GM23338 (cell line): ENCODE measurements around the gene ERC2. TPM values are rescaled to one million over a fixed set of nuclear protein-coding genes. Genes with fewer than 3 reads are reported as not detected.

Experiments used
- ATAC-seq: fragments of 200-7000 bp; cut with Tn5 transposase; 3 replicates; pipeline ENCODE4 v1.9.1; 2020
- DNase-seq: peaks from one replicate; pipeline ENCODE4 v3.0.0-alpha.2; 2015; ENCODE audit warnings: low spot score
- H2AFZ ChIP-seq: fragments of 200-600 bp; sonication (generic); 2 replicates; pipeline ENCODE4 v1.8.0; 2016; ENCODE audit warnings: antibody characterized with exemption, mild to moderate bottlenecking, moderate library complexity
- H3F3A ChIP-seq: fragments of 200-600 bp; sonication (generic); replicated peaks from 2 replicates; pipeline ENCODE4 v1.8.0; 2017; ENCODE audit warnings: antibody characterized with exemption, mixed run types, low read depth
- H3K27ac ChIP-seq: fragments of 200-600 bp; sonication (generic); 2 replicates; pipeline ENCODE4 v1.6.1; 2016; ENCODE audit warnings: low read depth
- H3K27me3 ChIP-seq: fragments of 200-600 bp; sonication (generic); 2 replicates; pipeline ENCODE4 v1.8.0; 2016; ENCODE audit warnings: mild to moderate bottlenecking, mixed run types, moderate library complexity; ENCODE audit not compliant: insufficient read depth
- H3K36me3 ChIP-seq: fragments of 200-600 bp; sonication (generic); 2 replicates; pipeline ENCODE4 v1.8.0; 2016; ENCODE audit warnings: mild to moderate bottlenecking; ENCODE audit not compliant: insufficient read depth
- H3K4me1 ChIP-seq: fragments of 200-600 bp; sonication (generic); 2 replicates; pipeline ENCODE4 v1.8.0; 2016; ENCODE audit warnings: mild to moderate bottlenecking, moderate library complexity; ENCODE audit not compliant: insufficient read depth
- H3K4me2 ChIP-seq: fragments of 200-600 bp; sonication (generic); 2 replicates; pipeline ENCODE4 v1.7.1; 2017; ENCODE audit warnings: mixed run types
- H3K4me3 ChIP-seq: fragments of 200-600 bp; sonication (generic); 2 replicates; pipeline ENCODE4 v1.6.1; 2016; ENCODE audit warnings: mixed run types
- H3K79me2 ChIP-seq: fragments of 200-600 bp; sonication (generic); replicated peaks from 2 replicates; pipeline ENCODE4 v1.8.0; 2017; ENCODE audit warnings: mild to moderate bottlenecking; ENCODE audit not compliant: insufficient read depth
- H3K9me2 ChIP-seq: fragments of 200-600 bp; sonication (generic); 2 replicates; pipeline ENCODE4 v1.8.0; 2017; ENCODE audit not compliant: insufficient read depth
- H4K20me1 ChIP-seq: fragments of 200-600 bp; sonication (generic); replicated peaks from 2 replicates; pipeline ENCODE4 v1.8.0; 2017; ENCODE audit warnings: mild to moderate bottlenecking; ENCODE audit not compliant: insufficient read depth
- H3K27ac Mint-ChIP-seq: 2 replicates; pipeline ENCODE4 v1.8.0; 2020; ENCODE audit warnings: inconsistent platforms, mild to moderate bottlenecking, moderate library complexity, mixed read lengths
- H3K27me3 Mint-ChIP-seq: 3 replicates; pipeline ENCODE4 v1.8.0; 2022; ENCODE audit warnings: low read depth, mild to moderate bottlenecking, moderate library complexity, mixed read lengths, inconsistent platforms; ENCODE audit not compliant: insufficient read depth, poor library complexity
- H3K36me3 Mint-ChIP-seq: 3 replicates; pipeline ENCODE4 v1.8.0; 2021; ENCODE audit warnings: low read depth, mild to moderate bottlenecking, inconsistent platforms, moderate library complexity, mixed read lengths
- H3K4me1 Mint-ChIP-seq: 3 replicates; pipeline ENCODE4 v1.8.0; 2020; ENCODE audit warnings: mild to moderate bottlenecking, inconsistent platforms, mixed read lengths
- H3K4me3 Mint-ChIP-seq: 3 replicates; pipeline ENCODE4 v1.8.0; 2021; ENCODE audit warnings: moderate library complexity, mild to moderate bottlenecking, inconsistent platforms, mixed read lengths
- H3K9me3 Mint-ChIP-seq: 3 replicates; pipeline ENCODE4 v1.8.0; 2020; ENCODE audit warnings: moderate library complexity, mild to moderate bottlenecking, inconsistent platforms, mixed read lengths
- CREB1 ChIP-seq: fragments of 250-450 bp; sonication (Bioruptor Pico); IDR thresholded peaks from 2 replicates; pipeline ENCODE4 v1.5.0; 2020; ENCODE audit warnings: low read depth, mild to moderate bottlenecking, moderate library complexity
- CTCF ChIP-seq, 2 experiments: fragments of 200-600 bp in 1 of 2; sonication (generic) in 1 of 2; conservative IDR thresholded peaks; 2 replicates each; pipeline versions ENCODE4 v1.5.1 to v1.6.1; 2016 to 2017; ENCODE audit warnings: antibody characterized with exemption in 2 of 2, low read depth in 2 of 2, mild to moderate bottlenecking in 2 of 2, moderate library complexity in 1 of 2
- EZH2 ChIP-seq: fragments of 200-600 bp; sonication (generic); IDR thresholded peaks from one replicate; pipeline ENCODE4 v1.8.0; 2017; ENCODE audit warnings: antibody characterized with exemption, mild to moderate bottlenecking, low read depth; ENCODE audit not compliant: unreplicated experiment
- EZH2phosphoT487 ChIP-seq: fragments of 200-600 bp; sonication (generic); IDR thresholded peaks from one replicate; pipeline ENCODE4 v1.8.1; 2018; ENCODE audit warnings: antibody characterized with exemption; ENCODE audit not compliant: unreplicated experiment
- JUNB ChIP-seq: IDR thresholded peaks from one replicate; pipeline ENCODE4 v1.6.1; 2016; ENCODE audit warnings: antibody characterized with exemption; ENCODE audit not compliant: unreplicated experiment
- NANOG ChIP-seq: IDR thresholded peaks from 2 replicates; pipeline ENCODE4 v1.6.1; 2016; ENCODE audit warnings: antibody characterized with exemption, borderline replicate concordance
- POLR2AphosphoS5 ChIP-seq: IDR thresholded peaks from 2 replicates; pipeline ENCODE4 v1.6.1; 2016; ENCODE audit warnings: antibody characterized with exemption, low read depth
- REST ChIP-seq: IDR thresholded peaks from one replicate; pipeline ENCODE4 v1.6.1; 2018; ENCODE audit warnings: antibody characterized with exemption; ENCODE audit not compliant: unreplicated experiment
- STAT1 ChIP-seq: IDR thresholded peaks from one replicate; pipeline ENCODE4 v1.6.1; 2016; ENCODE audit warnings: antibody characterized with exemption; ENCODE audit not compliant: unreplicated experiment
- ZNF114 ChIP-seq: fragments of 250-450 bp; sonication (Bioruptor Pico); IDR thresholded peaks from 2 replicates; pipeline ENCODE4 v1.5.0; 2020; ENCODE audit warnings: mild to moderate bottlenecking, moderate library complexity
- ZNF331 ChIP-seq: fragments of 250-450 bp; sonication (Bioruptor Pico); IDR thresholded peaks from 2 replicates; pipeline ENCODE4 v1.5.0; 2020; ENCODE audit warnings: low read depth, mild to moderate bottlenecking, moderate library complexity
- polyA plus RNA-seq: library from polyadenylated mRNA; unstranded; fragments of >200 nt; fragmentation: Nextera tagmentation; extraction: Ambion mirVana; gene quantifications from 2 replicates; pipeline ENCODE4 v1.2.1, GENCODE V29; 2016
- total RNA-seq: library from RNA; depleted of rRNA; stranded (reverse); fragments of >200 nt; shearing (Covaris generic); gene quantifications from 2 replicates; pipeline ENCODE4 v1.2.3, GENCODE V29; 2014
- TF ChIP-seq, protein P1 (sequence below): fragments of 250-450 bp; sonication (Bioruptor Pico); IDR thresholded peaks from 2 replicates; pipeline ENCODE4 v1.5.0; 2020; ENCODE audit warnings: mild to moderate bottlenecking, moderate library complexity
- TF ChIP-seq, protein P2 (sequence below): IDR thresholded peaks from 2 replicates; pipeline ENCODE4 v1.6.1; 2016; ENCODE audit warnings: antibody characterized with exemption

The ERC2 gene
- total and polyA plus RNA-seq, 2 experiments from 2014 or later = 11.8 to 13.7 TPM

DNA sequence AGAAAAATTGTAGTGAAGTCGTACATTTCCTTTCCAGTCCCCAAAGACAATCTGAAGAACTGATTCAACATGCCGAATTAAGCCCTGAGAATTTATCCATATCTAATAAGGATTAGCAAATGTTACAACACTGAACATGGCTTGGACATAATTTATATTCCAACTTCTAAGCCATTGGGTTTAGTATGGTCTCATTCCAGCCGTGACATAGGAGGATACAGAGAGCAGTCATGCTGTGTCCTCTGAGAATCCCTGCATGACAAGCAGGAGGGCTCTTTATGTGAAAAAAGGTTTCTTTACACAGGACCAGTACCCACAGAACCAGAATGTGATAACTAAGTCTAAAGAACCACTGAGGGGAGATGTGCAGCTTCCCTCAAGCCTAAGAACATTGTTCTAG lies 749.3 kb downstream of the ERC2 start:
- H3K4me1 Mint-ChIP-seq = peaks cover 17% of the 10 kb centered on the region
- no peak overlapping the region for H3K4me3 ChIP-seq
- H3K9me2 ChIP-seq = no peaks in the 10 kb centered on the region
- H3K79me2 ChIP-seq = no peaks in the 10 kb centered on the region
- no peaks in the 10 kb centered on the region for H3K36me3 Mint-ChIP-seq
- H3K27me3 ChIP-seq = no peaks in the 10 kb centered on the region
- no peak overlapping the region for H3K27ac Mint-ChIP-seq
- H3K9me3 Mint-ChIP-seq = no peaks in the 10 kb centered on the region
- H3K4me1 ChIP-seq = peaks cover 3% of the 10 kb centered on the region; the same call in 1 of the 2 replicates
- no peak overlapping the region for H3K27ac ChIP-seq
- ATAC-seq (no peak), DNase-seq (no peak)
- no peaks in the 10 kb centered on the region for H3K36me3 ChIP-seq
- no peaks in the 10 kb centered on the region for H3K27me3 Mint-ChIP-seq
- no peak overlapping the region for H2AFZ ChIP-seq
- H3K4me3 Mint-ChIP-seq = no peak overlapping the region
- H3K4me2 ChIP-seq = no peak overlapping the region
- TF ChIP-seq EZH2 = no peak
- no peak for TF ChIP-seq NANOG
- no peak for TF ChIP-seq CTCF (conservative IDR thresholded peaks at IDR 0.05; ENCODE audit: low read depth in 2 of 2)
- TF ChIP-seq EZH2phosphoT487 = no peak
- TF ChIP-seq JUNB = no peak
- TF ChIP-seq ZNF114 (CRISPR knock-in tag) = no peak
- no peak for TF ChIP-seq CREB1
- no peak for TF ChIP-seq POLR2AphosphoS5
- TF ChIP-seq, protein P1, sequence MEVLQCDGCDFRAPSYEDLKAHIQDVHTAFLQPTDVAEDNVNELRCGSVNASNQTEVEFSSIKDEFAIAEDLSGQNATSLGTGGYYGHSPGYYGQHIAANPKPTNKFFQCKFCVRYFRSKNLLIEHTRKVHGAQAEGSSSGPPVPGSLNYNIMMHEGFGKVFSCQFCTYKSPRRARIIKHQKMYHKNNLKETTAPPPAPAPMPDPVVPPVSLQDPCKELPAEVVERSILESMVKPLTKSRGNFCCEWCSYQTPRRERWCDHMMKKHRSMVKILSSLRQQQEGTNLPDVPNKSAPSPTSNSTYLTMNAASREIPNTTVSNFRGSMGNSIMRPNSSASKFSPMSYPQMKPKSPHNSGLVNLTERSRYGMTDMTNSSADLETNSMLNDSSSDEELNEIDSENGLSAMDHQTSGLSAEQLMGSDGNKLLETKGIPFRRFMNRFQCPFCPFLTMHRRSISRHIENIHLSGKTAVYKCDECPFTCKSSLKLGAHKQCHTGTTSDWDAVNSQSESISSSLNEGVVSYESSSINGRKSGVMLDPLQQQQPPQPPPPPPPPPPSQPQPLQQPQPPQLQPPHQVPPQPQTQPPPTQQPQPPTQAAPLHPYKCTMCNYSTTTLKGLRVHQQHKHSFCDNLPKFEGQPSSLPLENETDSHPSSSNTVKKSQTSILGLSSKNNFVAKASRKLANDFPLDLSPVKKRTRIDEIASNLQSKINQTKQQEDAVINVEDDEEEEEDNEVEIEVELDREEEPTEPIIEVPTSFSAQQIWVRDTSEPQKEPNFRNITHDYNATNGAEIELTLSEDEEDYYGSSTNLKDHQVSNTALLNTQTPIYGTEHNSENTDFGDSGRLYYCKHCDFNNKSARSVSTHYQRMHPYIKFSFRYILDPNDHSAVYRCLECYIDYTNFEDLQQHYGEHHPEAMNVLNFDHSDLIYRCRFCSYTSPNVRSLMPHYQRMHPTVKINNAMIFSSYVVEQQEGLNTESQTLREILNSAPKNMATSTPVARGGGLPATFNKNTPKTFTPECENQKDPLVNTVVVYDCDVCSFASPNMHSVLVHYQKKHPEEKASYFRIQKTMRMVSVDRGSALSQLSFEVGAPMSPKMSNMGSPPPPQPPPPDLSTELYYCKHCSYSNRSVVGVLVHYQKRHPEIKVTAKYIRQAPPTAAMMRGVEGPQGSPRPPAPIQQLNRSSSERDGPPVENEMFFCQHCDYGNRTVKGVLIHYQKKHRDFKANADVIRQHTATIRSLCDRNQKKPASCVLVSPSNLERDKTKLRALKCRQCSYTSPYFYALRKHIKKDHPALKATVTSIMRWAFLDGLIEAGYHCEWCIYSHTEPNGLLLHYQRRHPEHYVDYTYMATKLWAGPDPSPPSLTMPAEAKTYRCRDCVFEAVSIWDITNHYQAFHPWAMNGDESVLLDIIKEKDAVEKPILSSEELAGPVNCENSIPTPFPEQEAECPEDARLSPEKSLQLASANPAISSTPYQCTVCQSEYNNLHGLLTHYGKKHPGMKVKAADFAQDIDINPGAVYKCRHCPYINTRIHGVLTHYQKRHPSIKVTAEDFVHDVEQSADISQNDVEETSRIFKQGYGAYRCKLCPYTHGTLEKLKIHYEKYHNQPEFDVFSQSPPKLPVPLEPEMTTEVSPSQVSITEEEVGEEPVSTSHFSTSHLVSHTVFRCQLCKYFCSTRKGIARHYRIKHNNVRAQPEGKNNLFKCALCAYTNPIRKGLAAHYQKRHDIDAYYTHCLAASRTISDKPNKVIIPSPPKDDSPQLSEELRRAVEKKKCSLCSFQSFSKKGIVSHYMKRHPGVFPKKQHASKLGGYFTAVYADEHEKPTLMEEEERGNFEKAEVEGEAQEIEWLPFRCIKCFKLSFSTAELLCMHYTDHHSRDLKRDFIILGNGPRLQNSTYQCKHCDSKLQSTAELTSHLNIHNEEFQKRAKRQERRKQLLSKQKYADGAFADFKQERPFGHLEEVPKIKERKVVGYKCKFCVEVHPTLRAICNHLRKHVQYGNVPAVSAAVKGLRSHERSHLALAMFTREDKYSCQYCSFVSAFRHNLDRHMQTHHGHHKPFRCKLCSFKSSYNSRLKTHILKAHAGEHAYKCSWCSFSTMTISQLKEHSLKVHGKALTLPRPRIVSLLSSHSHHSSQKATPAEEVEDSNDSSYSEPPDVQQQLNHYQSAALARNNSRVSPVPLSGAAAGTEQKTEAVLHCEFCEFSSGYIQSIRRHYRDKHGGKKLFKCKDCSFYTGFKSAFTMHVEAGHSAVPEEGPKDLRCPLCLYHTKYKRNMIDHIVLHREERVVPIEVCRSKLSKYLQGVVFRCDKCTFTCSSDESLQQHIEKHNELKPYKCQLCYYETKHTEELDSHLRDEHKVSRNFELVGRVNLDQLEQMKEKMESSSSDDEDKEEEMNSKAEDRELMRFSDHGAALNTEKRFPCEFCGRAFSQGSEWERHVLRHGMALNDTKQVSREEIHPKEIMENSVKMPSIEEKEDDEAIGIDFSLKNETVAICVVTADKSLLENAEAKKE = no peak
- no peak for TF ChIP-seq ZNF331 (CRISPR knock-in tag)
- TF ChIP-seq STAT1 = no peak
- no peak for TF ChIP-seq REST
- TF ChIP-seq, protein P2, sequence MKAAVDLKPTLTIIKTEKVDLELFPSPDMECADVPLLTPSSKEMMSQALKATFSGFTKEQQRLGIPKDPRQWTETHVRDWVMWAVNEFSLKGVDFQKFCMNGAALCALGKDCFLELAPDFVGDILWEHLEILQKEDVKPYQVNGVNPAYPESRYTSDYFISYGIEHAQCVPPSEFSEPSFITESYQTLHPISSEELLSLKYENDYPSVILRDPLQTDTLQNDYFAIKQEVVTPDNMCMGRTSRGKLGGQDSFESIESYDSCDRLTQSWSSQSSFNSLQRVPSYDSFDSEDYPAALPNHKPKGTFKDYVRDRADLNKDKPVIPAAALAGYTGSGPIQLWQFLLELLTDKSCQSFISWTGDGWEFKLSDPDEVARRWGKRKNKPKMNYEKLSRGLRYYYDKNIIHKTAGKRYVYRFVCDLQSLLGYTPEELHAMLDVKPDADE = no peak
- no peaks in the 10 kb centered on the region for H3F3A ChIP-seq
- no peaks in the 10 kb centered on the region for H4K20me1 ChIP-seq
